Spleen (tissue), 11 donors: Measurements from ENCODE around the gene EXOC6B. TPM values are rescaled to one million over a fixed set of nuclear protein-coding genes. Genes with fewer than 3 reads are reported as not detected.

Source experiments
- DNase-seq: peaks from one replicate; pipeline ENCODE4 v3.0.0-alpha.2; 2020
- H3K27ac ChIP-seq, 8 donors: fragments of 200-600 bp; sonication (generic) in 7 of 8; 1 replicate in 4 of 8; 2 replicates in 4 of 8; pipeline versions ENCODE4 v1.5.0 to v1.8.0; 2016 to 2021; ENCODE audit warnings: inconsistent platforms in 4 of 8, mild to moderate bottlenecking in 4 of 8, moderate library complexity in 1 of 8
- H3K27me3 ChIP-seq, 7 donors: fragments of 200-600 bp; sonication (generic) in 6 of 7; replicated peaks in 1 of 7; 1 replicate in 4 of 7; 2 replicates in 3 of 7; pipeline versions ENCODE4 v1.5.0 to v1.8.0; 2016 to 2021; ENCODE audit warnings: inconsistent platforms in 3 of 7, mild to moderate bottlenecking in 1 of 7
- H3K36me3 ChIP-seq, 6 donors: fragments of 200-600 bp; sonication (generic) in 5 of 6; 1 replicate in 4 of 6; 2 replicates in 2 of 6; pipeline versions ENCODE4 v1.5.0 to v1.8.0; 2016 to 2021; ENCODE audit warnings: inconsistent platforms in 2 of 6
- H3K4me1 ChIP-seq, 6 donors: fragments of 200-600 bp; sonication (generic) in 5 of 6; 1 replicate in 3 of 6; 2 replicates in 3 of 6; pipeline versions ENCODE4 v1.5.0 to v1.8.0; 2016 to 2021; ENCODE audit warnings: inconsistent platforms in 3 of 6
- H3K4me3 ChIP-seq, 8 donors: fragments of 200-600 bp; sonication (generic) in 7 of 8; 1 replicate in 4 of 8; 2 replicates in 4 of 8; pipeline versions ENCODE4 v1.5.0 to v1.8.0; 2016 to 2021; ENCODE audit warnings: inconsistent platforms in 4 of 8, mild to moderate bottlenecking in 4 of 8, moderate library complexity in 2 of 8
- H3K9me3 ChIP-seq, 8 donors: fragments of 200-600 bp; sonication (generic) in 7 of 8; 1 replicate in 4 of 8; 2 replicates in 4 of 8; pipeline versions ENCODE4 v1.5.0 to v1.8.0; 2016 to 2021; ENCODE audit warnings: inconsistent platforms in 4 of 8
- POLR2A ChIP-seq, 3 donors: fragments of 450-650 bp; IDR thresholded peaks; one replicate each; pipeline ENCODE4 v1.5.1; 2017; ENCODE audit warnings: antibody characterized with exemption in 3 of 3, mild to moderate bottlenecking in 1 of 3
- POLR2AphosphoS5 ChIP-seq, 3 donors: sonication (generic); formaldehyde crosslinking; IDR thresholded peaks; one replicate each; pipeline ENCODE4 v1.5.1; 2017; ENCODE audit warnings: antibody characterized with exemption in 3 of 3
- WGBS, 5 donors: extraction: QIAGEN DNeasy Blood & Tissue Kit in 3 of 5; methylation state at CpG; one replicate each; pipeline versions ENCODE4 v1.1.5 to v1.1.7; 2013 to 2018; 5-methylcytosine and 5-hydroxymethylcytosine counted together
- intact Hi-C: fragments of 100-400 bp; cut with DNase I; formaldehyde crosslinking; loops from one replicate; pipeline ENCODE4 v1.15.0; 2023; ENCODE audit warnings: low total_unique reads
- polyA plus RNA-seq, 3 donors: library from polyadenylated mRNA; stranded (reverse); fragments of 200-250 nt; gene quantifications; one replicate each; pipeline ENCODE4 v1.2.1, GENCODE V29; 2013
- total RNA-seq, 7 donors: library from RNA; depleted of rRNA in 3 of 7; stranded (reverse); fragments of >200 nt in 3 of 7; fragmentation: NEBNext Ultra II Directional in 4 of 7; extraction: Animal tissue kit (Norgen Biotek cat#: 25700) in 4 of 7; gene quantifications; one replicate each; pipeline versions ENCODE4 v1.1.0 to v1.2.1, GENCODE V29; 2016 to 2021
- TF ChIP-seq, protein P1 (sequence below), 11 experiments: fragments of 200-600 bp in 7 of 11; fragments of 450-650 bp in 4 of 11; sonication (generic) in 4 of 11; IDR thresholded peaks in 8 of 11; conservative IDR thresholded peaks in 3 of 11; 1 replicate in 7 of 11; 2 replicates in 4 of 11; pipeline versions ENCODE4 v1.4.0 to v1.8.0; 2016 to 2021; ENCODE audit warnings: antibody characterized with exemption in 11 of 11, inconsistent platforms in 4 of 11, mild to moderate bottlenecking in 1 of 11
- donor health status: healthy with polysubstance abuse.
- donor health status: DM: no; HTN: no; CAD: no; lungs with moderate emphysema.
- donor health status: DM: no; HTN: no; CAD: no.
- donor health status: Bipolar disorder and iron deficiency.
- donor health status: healthy.
- donor health status: DM: no; HTN: no; CAD: no.
- donor health status: DM: yes; HTN: yes; CAD: no.

Gene EXOC6B
- total and polyA plus RNA-seq, 10 donors = 1.0 to 27.9 (median 18.0) TPM

DNA sequence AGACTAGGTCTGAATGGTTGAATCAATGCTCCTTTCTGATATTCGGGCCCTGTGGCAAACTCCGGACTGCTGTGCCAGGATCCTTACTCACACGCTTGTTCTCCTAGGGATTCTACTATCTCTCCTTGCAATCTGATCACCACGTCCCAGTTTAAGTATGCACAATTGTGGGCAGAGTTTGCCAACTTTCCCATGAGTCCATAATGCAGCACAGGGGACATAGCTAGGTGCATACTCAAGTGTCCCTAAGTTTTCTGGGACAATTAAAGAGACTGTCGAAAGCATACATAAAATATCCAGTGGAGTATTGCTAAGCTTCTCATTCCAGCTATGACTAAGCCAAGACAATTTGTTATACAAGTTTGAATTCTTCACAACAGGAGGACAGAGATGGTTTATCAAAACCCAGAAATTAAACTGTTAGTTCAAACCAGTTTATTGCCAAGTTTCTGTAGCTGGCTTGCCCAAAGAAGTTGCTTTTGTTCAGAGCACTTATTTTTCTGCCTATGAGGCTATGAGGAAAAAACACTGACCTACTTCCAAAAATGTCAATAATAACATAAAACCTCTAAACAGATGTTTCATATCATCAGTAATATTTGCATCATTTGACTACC lies 136.1 kb downstream of the EXOC6B start:
- Histone ChIP-seq H3K27me3 (no peaks in the 10 kb centered on the region), H3K4me1 (peaks cover 0 to 4% (median 0%) of the 10 kb centered on the region in 6 donors), H3K36me3 (no peaks in the 10 kb centered on the region), H3K9me3 (no peaks in the 10 kb centered on the region), H3K27ac (no peak overlapping the region), H3K4me3 (no peak overlapping the region)
- no peak for TF ChIP-seq POLR2AphosphoS5 (IDR thresholded peaks at IDR 0.05)
- TF ChIP-seq, protein P1, sequence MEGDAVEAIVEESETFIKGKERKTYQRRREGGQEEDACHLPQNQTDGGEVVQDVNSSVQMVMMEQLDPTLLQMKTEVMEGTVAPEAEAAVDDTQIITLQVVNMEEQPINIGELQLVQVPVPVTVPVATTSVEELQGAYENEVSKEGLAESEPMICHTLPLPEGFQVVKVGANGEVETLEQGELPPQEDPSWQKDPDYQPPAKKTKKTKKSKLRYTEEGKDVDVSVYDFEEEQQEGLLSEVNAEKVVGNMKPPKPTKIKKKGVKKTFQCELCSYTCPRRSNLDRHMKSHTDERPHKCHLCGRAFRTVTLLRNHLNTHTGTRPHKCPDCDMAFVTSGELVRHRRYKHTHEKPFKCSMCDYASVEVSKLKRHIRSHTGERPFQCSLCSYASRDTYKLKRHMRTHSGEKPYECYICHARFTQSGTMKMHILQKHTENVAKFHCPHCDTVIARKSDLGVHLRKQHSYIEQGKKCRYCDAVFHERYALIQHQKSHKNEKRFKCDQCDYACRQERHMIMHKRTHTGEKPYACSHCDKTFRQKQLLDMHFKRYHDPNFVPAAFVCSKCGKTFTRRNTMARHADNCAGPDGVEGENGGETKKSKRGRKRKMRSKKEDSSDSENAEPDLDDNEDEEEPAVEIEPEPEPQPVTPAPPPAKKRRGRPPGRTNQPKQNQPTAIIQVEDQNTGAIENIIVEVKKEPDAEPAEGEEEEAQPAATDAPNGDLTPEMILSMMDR (IDR thresholded peaks at IDR 0.05 in 8 of 11, conservative IDR thresholded peaks at IDR 0.05 in 3 of 11) = no peak
- no peak for TF ChIP-seq POLR2A (IDR thresholded peaks at IDR 0.05)
- intact Hi-C loops = no loop called here
- WGBS, 5 donors = 82 to 93% (median 88%) methylated on average over 5 of the region's 5 CpGs
- no peak for DNase-seq

DNA sequence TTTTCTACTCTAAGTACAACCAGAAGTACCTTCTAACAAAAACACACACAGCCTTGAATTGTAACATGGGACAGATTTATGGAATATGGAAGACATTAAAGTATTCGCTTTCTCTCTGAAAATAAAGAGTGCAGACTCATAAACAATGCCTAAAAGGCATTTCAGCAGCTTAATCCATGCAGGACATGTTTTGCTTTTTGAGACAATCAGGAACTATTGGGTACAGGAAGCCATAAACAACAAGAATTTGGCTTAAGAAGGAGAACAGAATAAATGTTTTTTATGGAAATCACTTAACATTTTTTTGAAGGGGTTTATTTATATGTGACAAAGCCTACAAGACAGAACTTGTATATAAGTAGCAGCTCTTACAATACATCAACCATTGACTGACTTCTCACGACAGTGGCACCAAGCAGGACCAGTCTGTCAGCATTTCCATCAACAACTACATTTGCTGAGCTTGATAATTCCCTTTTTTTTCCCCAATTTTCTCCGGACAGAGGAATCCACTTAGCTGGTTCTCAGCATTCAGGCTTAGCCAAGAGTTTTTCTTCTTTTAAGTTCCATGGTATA lies 140.1 kb downstream of the EXOC6B start:
- 74 to 90% (median 81%) methylated on average over 3 of the region's 3 CpGs for WGBS, 5 donors
- Histone ChIP-seq H3K9me3 (no peaks in the 10 kb centered on the region), H3K4me3 (no peak overlapping the region), H3K27ac (no peak overlapping the region), H3K36me3 (no peaks in the 10 kb centered on the region), H3K27me3 (no peaks in the 10 kb centered on the region), H3K4me1 (no peaks in the 10 kb centered on the region)
- TF ChIP-seq POLR2AphosphoS5 (IDR thresholded peaks at IDR 0.05) (no peak), POLR2A (IDR thresholded peaks at IDR 0.05) (no peak)
- TF ChIP-seq, protein P1 (IDR thresholded peaks at IDR 0.05 in 8 of 11, conservative IDR thresholded peaks at IDR 0.05 in 3 of 11) = no peak
- no peak for DNase-seq
- intact Hi-C loops = no loop called here

DNA sequence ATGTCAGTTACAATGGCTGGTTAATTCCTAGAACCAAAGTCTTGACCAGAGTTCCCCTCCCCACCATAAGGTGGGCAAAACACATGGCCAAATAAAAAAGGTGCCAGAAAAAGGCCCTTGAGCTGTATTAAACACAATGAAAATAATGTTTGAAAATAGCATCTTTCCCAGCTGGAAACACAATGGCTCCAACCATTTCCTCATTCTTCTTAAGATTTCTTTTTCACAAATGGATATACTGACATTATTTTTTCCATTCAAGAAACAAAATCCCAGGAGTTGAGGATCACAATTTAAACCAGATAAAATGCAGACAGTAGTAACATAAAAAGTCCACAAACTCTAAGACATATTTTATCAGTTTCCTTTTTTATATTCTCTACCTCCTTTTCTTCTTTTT lies 143.8 kb downstream of the EXOC6B start:
- Histone ChIP-seq H3K27ac (no peak overlapping the region), H3K27me3 (no peaks in the 10 kb centered on the region), H3K4me3 (no peak overlapping the region), H3K9me3 (no peaks in the 10 kb centered on the region), H3K4me1 (no peaks in the 10 kb centered on the region), H3K36me3 (peaks cover 0 to 6% (median 0%) of the 10 kb centered on the region in 6 donors)
- TF ChIP-seq POLR2A (IDR thresholded peaks at IDR 0.05) = no peak
- intact Hi-C loops = no loop called here
- DNase-seq = no peak

DNA sequence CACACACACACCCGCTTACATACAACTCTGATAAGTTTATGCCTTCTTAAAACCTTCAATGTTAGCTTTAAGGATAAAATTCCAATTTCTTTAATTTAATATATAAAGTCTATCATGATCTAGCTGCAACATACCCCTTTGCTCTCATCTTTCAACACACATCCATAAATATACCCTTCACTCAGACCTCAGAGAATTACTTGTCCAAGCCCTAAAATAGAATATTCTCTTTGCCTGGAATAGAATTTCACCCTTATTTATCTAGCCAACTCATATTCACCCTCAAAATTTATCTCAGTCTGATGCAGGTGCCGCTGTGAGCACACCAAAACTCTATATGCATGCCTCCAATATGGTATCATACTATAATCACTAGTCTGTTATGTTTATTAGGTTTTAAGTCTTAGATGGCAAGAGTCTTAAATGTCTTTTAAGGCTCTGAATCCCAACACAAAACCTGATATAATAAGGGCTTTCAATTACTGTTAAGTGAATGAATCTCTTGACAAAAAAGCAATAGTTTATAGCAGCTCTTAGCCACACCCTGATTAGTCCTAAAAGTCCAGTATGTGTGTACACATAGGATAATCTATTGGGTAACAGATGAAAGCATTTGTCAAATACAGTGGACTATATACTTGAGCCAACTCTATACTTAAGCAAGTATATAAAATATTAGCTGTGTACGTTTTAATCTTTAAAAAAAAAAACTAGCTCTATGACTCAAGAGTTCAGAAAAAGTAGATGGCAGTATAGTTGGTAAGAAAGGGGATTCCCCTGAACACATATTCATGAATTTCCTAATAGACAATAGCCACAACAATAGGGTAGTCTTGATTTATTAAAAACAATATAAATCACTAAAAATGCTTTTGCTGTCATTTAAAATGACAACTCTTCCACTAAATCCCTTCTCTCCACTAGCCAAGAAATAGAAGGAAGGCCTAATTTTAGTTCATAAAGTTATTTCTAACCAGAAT lies 144.5 kb downstream of the EXOC6B start:
- H3K36me3 ChIP-seq = peaks cover 0 to 6% (median 0%) of the 10 kb centered on the region in 6 donors
- TF ChIP-seq, protein P1 (IDR thresholded peaks at IDR 0.05 in 8 of 11, conservative IDR thresholded peaks at IDR 0.05 in 3 of 11) = no peak
- TF ChIP-seq POLR2AphosphoS5 (IDR thresholded peaks at IDR 0.05) (no peak), POLR2A (IDR thresholded peaks at IDR 0.05) (no peak)
- no peaks in the 10 kb centered on the region for H3K27me3 ChIP-seq
- intact Hi-C loops = no loop called here
- WGBS, 5 donors = 78 to 83% (median 82%) methylated on average over 3 of the region's 3 CpGs
- H3K4me1 ChIP-seq = no peaks in the 10 kb centered on the region
- no peak for DNase-seq
- H3K4me3 ChIP-seq = no peak overlapping the region
- H3K27ac ChIP-seq = no peak overlapping the region
- H3K9me3 ChIP-seq = no peaks in the 10 kb centered on the region
